PC-9 (cell line): ENCODE data around the gene CTDSP1. TPM values are rescaled to one million over a fixed set of nuclear protein-coding genes. Genes with fewer than 3 reads are reported as not detected.

Experiments used
- BruUV-seq: library from RNA; stranded (reverse); fragments of 400-500 nt; replicated peaks from 2 replicates; lab custom pipeline; 2021; lab: Mats Ljungman, UMichigan
- CTCF ChIA-PET: fragments of 300-600 bp; sonication (Branson Sonifier 250); formaldehyde crosslinking; loops from one replicate; lab custom pipeline; 2022; ENCODE audit warnings: antibody characterized with exemption; lab: Charles Lee
- POLR2A ChIA-PET: fragments of 300-600 bp; sonication (Branson Sonifier 250); formaldehyde crosslinking; loops from one replicate; lab custom pipeline; 2022; ENCODE audit warnings: antibody characterized with exemption; ENCODE audit not compliant: unreplicated experiment; lab: Charles Lee
- DNase-seq, 2 experiments: peaks; one replicate each; pipeline versions ENCODE4 v3.0.0 to v3.0.0-alpha.2; 2015 to 2022; ENCODE audit warnings: mixed read lengths in 1 of 2
- H2AFZ ChIP-seq: fragments of 200-600 bp; sonication (generic); 2 replicates; pipeline ENCODE4 v1.8.1; 2017; ENCODE audit warnings: antibody characterized with exemption
- H3F3A ChIP-seq: fragments of 200-600 bp; sonication (generic); 2 replicates; pipeline ENCODE4 v1.8.1; 2017; ENCODE audit warnings: antibody characterized with exemption, mild to moderate bottlenecking, low read depth; ENCODE audit not compliant: insufficient read depth
- H3K27ac ChIP-seq: fragments of 200-600 bp; sonication (generic); 2 replicates; pipeline ENCODE4 v1.6.1; 2016; ENCODE audit warnings: mixed run types
- H3K27me3 ChIP-seq: fragments of 200-600 bp; sonication (generic); 2 replicates; pipeline ENCODE4 v1.6.1; 2016; ENCODE audit warnings: low read depth, mixed run types; ENCODE audit not compliant: insufficient read depth
- H3K36me3 ChIP-seq: fragments of 200-600 bp; sonication (generic); 2 replicates; pipeline ENCODE4 v1.6.1; 2016; ENCODE audit warnings: low read depth, mixed run types
- H3K4me1 ChIP-seq: fragments of 200-600 bp; sonication (generic); replicated peaks from 2 replicates; pipeline ENCODE4 v1.6.1; 2016; ENCODE audit warnings: mixed run types; ENCODE audit not compliant: insufficient read depth
- H3K4me2 ChIP-seq: fragments of 200-600 bp; sonication (generic); 2 replicates; pipeline ENCODE4 v1.6.1; 2017; ENCODE audit warnings: mixed run types
- H3K4me3 ChIP-seq: fragments of 200-600 bp; sonication (generic); 2 replicates; pipeline ENCODE4 v1.6.1; 2016; ENCODE audit warnings: mixed run types
- H3K79me2 ChIP-seq: fragments of 200-600 bp; sonication (generic); 2 replicates; pipeline ENCODE4 v1.6.1; 2017; ENCODE audit warnings: low read depth, mixed run types
- H3K9me2 ChIP-seq: fragments of 200-600 bp; sonication (generic); 2 replicates; pipeline ENCODE4 v1.8.1; 2017; ENCODE audit warnings: mild to moderate bottlenecking; ENCODE audit not compliant: insufficient read depth
- H3K9me3 ChIP-seq: fragments of 200-600 bp; sonication (generic); 2 replicates; pipeline ENCODE4 v1.8.1; 2016; ENCODE audit warnings: low read depth; ENCODE audit not compliant: insufficient read depth
- H4K20me1 ChIP-seq: fragments of 200-600 bp; sonication (generic); 2 replicates; pipeline ENCODE4 v1.8.1; 2017; ENCODE audit not compliant: insufficient read depth
- EZH2 ChIP-seq: fragments of 200-600 bp; sonication (generic); IDR thresholded peaks from 2 replicates; pipeline ENCODE4 v1.8.0; 2017; ENCODE audit warnings: antibody characterized with exemption, low read depth
- intact Hi-C: fragments of 100-400 bp; cut with micrococcal nuclease; formaldehyde crosslinking; loops from one replicate; pipeline ENCODE4 v1.10.0; 2022; ENCODE audit not compliant: unreplicated experiment
- total RNA-seq: library from RNA; stranded (reverse); gene quantifications from 2 replicates; pipeline ENCODE4 v1.2.3, GENCODE V29; 2021
- TF ChIP-seq, protein P1 (sequence below): fragments of 200-600 bp; sonication (generic); conservative IDR thresholded peaks from 2 replicates; pipeline ENCODE4 v1.6.1; 2017; ENCODE audit warnings: mixed run types, antibody characterized with exemption, mild to moderate bottlenecking, moderate library complexity

CTDSP1 gene
- total RNA-seq, 1 experiment from 2014 or later, result 61.8 TPM

DNA sequence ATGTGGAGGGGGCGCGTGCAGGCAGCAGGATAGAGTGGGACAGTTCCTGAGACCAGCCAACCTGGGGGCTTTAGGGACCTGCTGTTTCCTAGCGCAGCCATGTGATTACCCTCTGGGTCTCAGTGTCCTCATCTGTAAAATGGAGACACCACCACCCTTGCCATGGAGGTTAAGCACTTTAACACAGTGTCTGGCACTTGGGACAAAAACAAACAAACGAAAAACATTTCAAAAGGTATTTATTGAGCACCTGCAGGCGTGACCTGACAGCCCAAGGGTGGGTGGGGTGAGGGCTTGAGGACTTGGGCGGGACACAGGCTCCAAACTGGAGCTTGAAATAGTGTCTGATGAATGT lies 4.6 kb upstream of the CTDSP1 start:
- no peaks in the 10 kb centered on the region for H3K9me2 ChIP-seq
- peaks cover 24% of the 10 kb centered on the region; the same call in 1 of the 2 replicates for H3F3A ChIP-seq
- BruUV-seq, result no TSS peak
- no peaks in the 10 kb centered on the region for H3K9me3 ChIP-seq
- no peak for DNase-seq
- no peak overlapping the region for H3K27ac ChIP-seq
- H3K79me2 ChIP-seq, result peaks cover 23% of the 10 kb centered on the region
- no peak for TF ChIP-seq EZH2
- TF ChIP-seq, protein P1, sequence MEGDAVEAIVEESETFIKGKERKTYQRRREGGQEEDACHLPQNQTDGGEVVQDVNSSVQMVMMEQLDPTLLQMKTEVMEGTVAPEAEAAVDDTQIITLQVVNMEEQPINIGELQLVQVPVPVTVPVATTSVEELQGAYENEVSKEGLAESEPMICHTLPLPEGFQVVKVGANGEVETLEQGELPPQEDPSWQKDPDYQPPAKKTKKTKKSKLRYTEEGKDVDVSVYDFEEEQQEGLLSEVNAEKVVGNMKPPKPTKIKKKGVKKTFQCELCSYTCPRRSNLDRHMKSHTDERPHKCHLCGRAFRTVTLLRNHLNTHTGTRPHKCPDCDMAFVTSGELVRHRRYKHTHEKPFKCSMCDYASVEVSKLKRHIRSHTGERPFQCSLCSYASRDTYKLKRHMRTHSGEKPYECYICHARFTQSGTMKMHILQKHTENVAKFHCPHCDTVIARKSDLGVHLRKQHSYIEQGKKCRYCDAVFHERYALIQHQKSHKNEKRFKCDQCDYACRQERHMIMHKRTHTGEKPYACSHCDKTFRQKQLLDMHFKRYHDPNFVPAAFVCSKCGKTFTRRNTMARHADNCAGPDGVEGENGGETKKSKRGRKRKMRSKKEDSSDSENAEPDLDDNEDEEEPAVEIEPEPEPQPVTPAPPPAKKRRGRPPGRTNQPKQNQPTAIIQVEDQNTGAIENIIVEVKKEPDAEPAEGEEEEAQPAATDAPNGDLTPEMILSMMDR, result no peak
- H3K27me3 ChIP-seq, result no peaks in the 10 kb centered on the region
- ChIA-PET CTCF (interaction anchor here (0.6 kb wide), 1 partner anchor 95 kb away, joined by 3 read pairs; no protein-coding TSS in a partner anchor), POLR2A (no interaction called here)
- no peak overlapping the region for H3K4me3 ChIP-seq
- no peaks in the 10 kb centered on the region for H4K20me1 ChIP-seq
- intact Hi-C loops, result loop anchor here (5.0 kb wide), 4 partner anchors 38 to 608 kb away; partner anchors contain the start of genes CATIP and CXCR1
- H2AFZ ChIP-seq, result peak overlapping the region; percentile 79; the same call in 1 of the 2 replicates
- H3K4me2 ChIP-seq, result peak overlapping the region; percentile 94
- H3K36me3 ChIP-seq, result no peaks in the 10 kb centered on the region
- H3K4me1 ChIP-seq, result peaks cover 18% of the 10 kb centered on the region

DNA sequence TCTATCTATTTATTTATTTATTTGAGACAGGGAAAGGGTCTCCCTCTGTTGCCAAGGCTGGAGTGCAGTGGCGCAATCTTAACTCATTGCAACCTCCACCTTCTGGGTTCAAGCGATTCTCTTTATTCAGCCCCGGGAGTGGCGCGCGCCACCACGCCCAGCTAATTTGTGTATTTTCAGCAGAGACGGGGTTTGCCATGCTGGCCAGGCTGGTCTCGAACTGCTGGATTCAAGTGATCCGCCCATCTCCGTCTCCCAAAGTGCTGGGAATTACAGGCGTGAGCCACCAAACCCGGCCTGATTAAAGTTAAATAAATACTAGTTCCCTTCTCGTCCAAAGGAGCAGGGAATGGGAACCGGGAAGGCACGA lies 4.2 kb upstream of the CTDSP1 start:
- peak overlapping the region; percentile 94 for H3K4me2 ChIP-seq
- DNase-seq, result no peak
- no peak for TF ChIP-seq EZH2
- TF ChIP-seq, protein P1, result no peak
- no peaks in the 10 kb centered on the region for H3K9me3 ChIP-seq
- no peaks in the 10 kb centered on the region for H3K27me3 ChIP-seq
- H2AFZ ChIP-seq, result peak overlapping the region; percentile 79
- ChIA-PET CTCF (interaction anchor here (0.6 to 1.0 kb wide), 2 partner anchors 95 to 103 kb away, joined by 3 read pairs; partner anchors contain the start of gene TMBIM1), POLR2A (no interaction called here)
- H3F3A ChIP-seq, result peaks cover 24% of the 10 kb centered on the region; the same call in 1 of the 2 replicates
- intact Hi-C loops, result loop anchor here (5.0 kb wide), 4 partner anchors 38 to 608 kb away; partner anchors contain the start of genes CATIP and CXCR1
- no peaks in the 10 kb centered on the region for H3K9me2 ChIP-seq
- peaks cover 25% of the 10 kb centered on the region for H3K79me2 ChIP-seq
- H4K20me1 ChIP-seq, result no peaks in the 10 kb centered on the region
- H3K4me1 ChIP-seq, result peaks cover 18% of the 10 kb centered on the region
- peak overlapping the region; percentile 89; the same call in 1 of the 2 replicates for H3K4me3 ChIP-seq
- H3K27ac ChIP-seq, result peak overlapping the region; percentile 79; the same call in 1 of the 2 replicates
- BruUV-seq, result no TSS peak
- no peaks in the 10 kb centered on the region for H3K36me3 ChIP-seq

DNA sequence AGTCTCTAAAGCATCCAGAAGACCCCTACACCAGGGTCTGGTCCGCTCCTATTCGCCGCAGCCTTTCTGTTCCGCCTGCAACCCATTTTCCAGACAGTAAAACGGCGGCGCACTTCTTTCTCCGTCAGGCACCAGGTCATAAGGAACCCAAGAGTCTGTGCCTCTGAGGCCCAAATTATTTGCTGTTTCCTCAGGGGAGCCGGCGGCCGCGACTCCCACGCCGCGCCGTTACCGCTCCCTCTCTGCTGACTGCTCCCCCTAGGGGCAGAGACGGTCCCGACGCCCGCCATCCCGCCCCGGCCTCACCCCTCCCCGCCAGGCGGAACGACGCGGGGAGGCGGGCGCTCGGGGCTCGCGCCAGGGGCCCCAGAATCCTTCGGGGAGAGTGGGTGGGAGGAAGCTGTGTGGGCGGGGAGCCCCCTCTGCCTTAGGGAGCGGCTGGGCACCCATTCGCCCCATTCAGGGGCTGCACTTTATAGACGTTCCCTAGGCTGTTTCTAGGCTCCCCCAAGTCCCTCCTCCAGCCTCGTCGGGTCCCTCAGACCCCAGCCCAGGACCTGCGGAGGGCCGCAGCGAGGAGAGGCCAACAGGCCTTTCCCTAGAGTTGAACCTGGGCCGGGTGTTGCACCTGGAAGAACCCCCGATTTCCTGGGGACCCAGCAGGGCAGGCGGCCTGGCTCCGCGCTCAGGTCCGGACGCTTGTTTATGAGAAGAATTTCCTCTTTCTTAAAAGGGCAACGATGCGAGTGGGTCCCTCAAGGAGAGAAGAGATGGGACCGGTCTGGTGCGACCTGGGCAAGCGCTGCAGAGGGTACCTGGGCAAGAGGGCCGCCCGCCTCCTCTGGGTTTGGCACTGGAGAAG lies 3.6 kb upstream of the CTDSP1 start:
- Histone ChIP-seq H3K4me2 (peak overlapping the region; percentile 94), H3K36me3 (no peaks in the 10 kb centered on the region), H4K20me1 (peaks cover 1% of the 10 kb centered on the region; the same call in 1 of the 2 replicates), H3K27me3 (no peaks in the 10 kb centered on the region), H3F3A (peaks cover 24% of the 10 kb centered on the region; the same call in 1 of the 2 replicates), H3K27ac (peak overlapping the region; percentile 79), H3K9me3 (no peaks in the 10 kb centered on the region), H3K9me2 (no peaks in the 10 kb centered on the region), H3K4me1 (peaks cover 20% of the 10 kb centered on the region), H3K4me3 (peak overlapping the region; percentile 89), H2AFZ (peak overlapping the region; percentile 90), H3K79me2 (peaks cover 30% of the 10 kb centered on the region)
- TF ChIP-seq, protein P1, result peak; percentile 86
- TF ChIP-seq EZH2, result no peak
- POLR2A ChIA-PET, result interaction anchor here (0.5 to 0.8 kb wide), 4 partner anchors 38 to 112 kb away, joined by 3 to 5 read pairs (median 4); no protein-coding TSS in a partner anchor
- CTCF ChIA-PET, result interaction anchor here (0.6 to 1.2 kb wide), 16 partner anchors 8 to 878 kb away, joined by 3 to 9 read pairs (median 3); partner anchors contain the start of gene TMBIM1
- DNase-seq, result peak; percentile 83 to 95
- intact Hi-C loops, result loop anchor here (1.0 to 5.0 kb wide), 9 partner anchors 39 to 609 kb away; partner anchors contain the start of genes CATIP, CXCR1 and TMBIM1
- no TSS peak for BruUV-seq
